IgD-negative memory B cell (primary cell): ENCODE measurements around the gene KISS1R. TPM values are rescaled to one million over a fixed set of nuclear protein-coding genes. Genes with fewer than 3 reads are reported as not detected.
A peak's percentile ranks its signal among the peaks of the same experiment; 100 is the strongest.

ENCODE experiments used
- H3K27ac Mint-ChIP-seq, 3 donors: one replicate each; pipeline ENCODE4 v1.8.0; 2020 to 2022; ENCODE audit warnings: mild to moderate bottlenecking in 3 of 3, mixed read lengths in 3 of 3, moderate library complexity in 1 of 3
- H3K27me3 Mint-ChIP-seq: one replicate; pipeline ENCODE4 v1.8.0; 2021; ENCODE audit warnings: mixed read lengths
- H3K36me3 Mint-ChIP-seq: one replicate; pipeline ENCODE4 v1.8.0; 2020; ENCODE audit warnings: mild to moderate bottlenecking, mixed read lengths
- H3K4me1 Mint-ChIP-seq, 3 donors: one replicate each; pipeline ENCODE4 v1.8.0; 2020 to 2022; ENCODE audit warnings: mixed read lengths in 3 of 3, mild to moderate bottlenecking in 1 of 3
- H3K4me3 Mint-ChIP-seq, 4 donors: one replicate each; pipeline ENCODE4 v1.8.0; 2020 to 2022; ENCODE audit warnings: mild to moderate bottlenecking in 4 of 4, mixed read lengths in 4 of 4, moderate library complexity in 3 of 4
- H3K9me3 Mint-ChIP-seq, 3 donors: one replicate each; pipeline ENCODE4 v1.8.0; 2020 to 2021; ENCODE audit warnings: mixed read lengths in 3 of 3, mild to moderate bottlenecking in 1 of 3
- polyA plus RNA-seq: library from polyadenylated mRNA; unstranded; fragments of 300-500 nt; fragmentation: Illumina TruSeq; gene quantifications from one replicate; pipeline ENCODE4 v1.2.3, GENCODE V29; 2021

Gene KISS1R
- polyA plus RNA-seq, 1 donor from 2014 or later: 3.9 TPM

- H3K9me3 Mint-ChIP-seq: no peaks in the 10 kb centered on the region
- H3K4me1 Mint-ChIP-seq: peaks cover 0 to 6% (median 4%) of the 10 kb centered on the region in 3 donors
- no peaks in the 10 kb centered on the region for H3K27me3 Mint-ChIP-seq
- peaks cover 3% of the 10 kb centered on the region for H3K36me3 Mint-ChIP-seq
- peak overlapping the region in 1 of 3 donors; percentile 59 for H3K27ac Mint-ChIP-seq
- H3K4me3 Mint-ChIP-seq: peak overlapping the region in 2 of 4 donors; percentile 22 to 47
Observed at GRCh38 chr19:961866-962620, 44.9 kb downstream of the KISS1R start.

- Mint-ChIP-seq H3K27ac (no peak overlapping the region), H3K4me3 (peak overlapping the region in 1 of 4 donors; percentile 65), H3K36me3 (peaks cover 6% of the 10 kb centered on the region)
Observed at GRCh38 chr19:962683-963400, 45.7 kb downstream of the KISS1R start.

GRCh38 chr19:963486-963951 lies 46.4 kb downstream of the KISS1R start:
- no peaks in the 10 kb centered on the region for H3K27me3 Mint-ChIP-seq
- H3K36me3 Mint-ChIP-seq: peaks cover 10% of the 10 kb centered on the region
- no peak overlapping the region for H3K27ac Mint-ChIP-seq
- H3K9me3 Mint-ChIP-seq: no peaks in the 10 kb centered on the region
- peak overlapping the region in 1 of 4 donors; percentile 65 for H3K4me3 Mint-ChIP-seq
- peaks cover 0 to 4% (median 3%) of the 10 kb centered on the region in 3 donors for H3K4me1 Mint-ChIP-seq

More at GRCh38 chr19:962683-963400, 45.7 kb downstream of the KISS1R start:
- peaks cover 0 to 4% (median 3%) of the 10 kb centered on the region in 3 donors for H3K4me1 Mint-ChIP-seq
- H3K27me3 Mint-ChIP-seq: no peaks in the 10 kb centered on the region
- H3K9me3 Mint-ChIP-seq: no peaks in the 10 kb centered on the region

GRCh38 chr19:964116-964520 lies 47.0 kb downstream of the KISS1R start:
- no peaks in the 10 kb centered on the region for H3K9me3 Mint-ChIP-seq
- H3K27me3 Mint-ChIP-seq: no peaks in the 10 kb centered on the region
- H3K4me3 Mint-ChIP-seq: no peak overlapping the region
- peaks cover 10% of the 10 kb centered on the region for H3K36me3 Mint-ChIP-seq
- no peak overlapping the region for H3K27ac Mint-ChIP-seq
- H3K4me1 Mint-ChIP-seq: peaks cover 0 to 4% (median 0%) of the 10 kb centered on the region in 3 donors

GRCh38 chr19:964761-965694 lies 47.9 kb downstream of the KISS1R start:
- no peaks in the 10 kb centered on the region for H3K9me3 Mint-ChIP-seq
- H3K27ac Mint-ChIP-seq: no peak overlapping the region
- H3K4me1 Mint-ChIP-seq: peaks cover 0 to 2% (median 0%) of the 10 kb centered on the region in 3 donors
- H3K27me3 Mint-ChIP-seq: no peaks in the 10 kb centered on the region
- H3K4me3 Mint-ChIP-seq: no peak overlapping the region
- H3K36me3 Mint-ChIP-seq: peaks cover 10% of the 10 kb centered on the region

- Mint-ChIP-seq H3K36me3 (peaks cover 17% of the 10 kb centered on the region), H3K4me3 (no peak overlapping the region), H3K27me3 (no peaks in the 10 kb centered on the region), H3K4me1 (peaks cover 0 to 2% (median 0%) of the 10 kb centered on the region in 3 donors), H3K9me3 (no peaks in the 10 kb centered on the region), H3K27ac (no peak overlapping the region)
Observed at GRCh38 chr19:966485-967088, 49.5 kb downstream of the KISS1R start.

Other genes starting within 250 kb of the KISS1R start
- 1.7 TPM for gene FSTL3, start 240.9 kb upstream of the KISS1R start, polyA plus RNA-seq
- gene PRSS57, start 221.9 kb upstream of the KISS1R start, polyA plus RNA-seq: not detected
- gene PALM, start 208.4 kb upstream of the KISS1R start, polyA plus RNA-seq: not detected
- not detected for gene MISP, start 166.2 kb upstream of the KISS1R start, polyA plus RNA-seq
- gene PTBP1, start 119.9 kb upstream of the KISS1R start, polyA plus RNA-seq: 163 TPM
- not detected for gene PLPPR3, start 95.4 kb upstream of the KISS1R start, polyA plus RNA-seq
- not detected for gene AZU1, start 89.5 kb upstream of the KISS1R start, polyA plus RNA-seq
- not detected for gene PRTN3, start 76.3 kb upstream of the KISS1R start, polyA plus RNA-seq
- not detected for gene ELANE, start 65.0 kb upstream of the KISS1R start, polyA plus RNA-seq
- 6.3 TPM for gene CFD, start 57.7 kb upstream of the KISS1R start, polyA plus RNA-seq
- 138 TPM for gene MED16, start 24.1 kb upstream of the KISS1R start, polyA plus RNA-seq
- not detected for gene RNU6-9, start 23.8 kb upstream of the KISS1R start, polyA plus RNA-seq
- gene R3HDM4, start 4.1 kb upstream of the KISS1R start, polyA plus RNA-seq: 322 TPM
- gene ARID3A, start 8.7 kb downstream of the KISS1R start, polyA plus RNA-seq: 4.2 TPM
- gene WDR18, start 67.0 kb downstream of the KISS1R start, polyA plus RNA-seq: 53.4 TPM
- gene GRIN3B, start 83.1 kb downstream of the KISS1R start, polyA plus RNA-seq: not detected
- gene TMEM259, start 103.8 kb downstream of the KISS1R start, polyA plus RNA-seq: 82.6 TPM
- not detected for gene RNU6-2, start 104.2 kb downstream of the KISS1R start, polyA plus RNA-seq
- 596 TPM for gene CNN2, start 109.3 kb downstream of the KISS1R start, polyA plus RNA-seq
- gene ABCA7, start 122.8 kb downstream of the KISS1R start, polyA plus RNA-seq: 21.4 TPM
- 391 TPM for gene ARHGAP45, start 149.8 kb downstream of the KISS1R start, polyA plus RNA-seq
- 237 TPM for gene POLR2E, start 178.0 kb downstream of the KISS1R start, polyA plus RNA-seq
- gene GPX4, start 186.7 kb downstream of the KISS1R start, polyA plus RNA-seq: 460 TPM